ENCODE data around the gene HDDC3.

The HDDC3 gene

GRCh38 chr15:90953947-90954711 is 21.8 kb upstream of the HDDC3 start:
- DNase-seq, result no peak

GRCh38 chr15:90952901-90953677 is 20.7 kb upstream of the HDDC3 start:
- no peak for DNase-seq

GRCh38 chr15:90950676-90951075 is 18.3 kb upstream of the HDDC3 start:
- DNase-seq, result no peak

DNA sequence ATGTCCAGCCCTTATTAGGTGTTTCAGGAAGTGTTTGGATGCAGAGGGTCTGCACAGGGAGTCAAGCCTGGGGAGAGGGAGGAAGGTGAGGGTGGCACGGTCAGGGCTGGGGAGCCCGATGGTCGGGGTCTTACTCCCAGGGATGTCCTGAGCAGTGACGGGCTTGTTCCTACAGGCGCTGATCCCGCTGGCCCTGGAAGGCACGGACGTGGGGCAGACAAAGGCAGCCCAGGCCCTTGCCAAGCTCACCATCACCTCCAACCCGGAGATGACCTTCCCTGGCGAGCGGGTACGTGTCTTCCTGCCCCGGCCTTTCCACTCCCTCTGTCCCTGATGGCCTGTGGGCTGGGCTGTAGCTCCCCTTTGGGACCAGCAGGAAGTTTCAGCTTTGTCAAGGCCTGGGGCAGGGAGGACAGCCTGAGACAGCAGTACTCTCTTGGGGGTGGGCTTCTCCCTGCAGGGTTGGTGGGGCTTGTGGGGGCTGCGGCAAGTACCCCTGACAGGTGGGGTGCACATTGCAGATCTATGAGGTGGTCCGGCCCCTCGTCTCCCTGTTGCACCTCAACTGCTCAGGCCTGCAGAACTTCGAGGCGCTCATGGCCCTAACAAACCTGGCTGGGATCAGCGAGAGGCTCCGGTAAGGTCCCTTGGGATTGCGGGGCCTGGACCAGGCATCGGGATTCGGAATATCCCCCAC is 17.8 kb upstream of the HDDC3 start:
- no peak for DNase-seq

GRCh38 chr15:90948506-90948905 is 16.2 kb upstream of the HDDC3 start:
- DNase-seq, result no peak

DNA sequence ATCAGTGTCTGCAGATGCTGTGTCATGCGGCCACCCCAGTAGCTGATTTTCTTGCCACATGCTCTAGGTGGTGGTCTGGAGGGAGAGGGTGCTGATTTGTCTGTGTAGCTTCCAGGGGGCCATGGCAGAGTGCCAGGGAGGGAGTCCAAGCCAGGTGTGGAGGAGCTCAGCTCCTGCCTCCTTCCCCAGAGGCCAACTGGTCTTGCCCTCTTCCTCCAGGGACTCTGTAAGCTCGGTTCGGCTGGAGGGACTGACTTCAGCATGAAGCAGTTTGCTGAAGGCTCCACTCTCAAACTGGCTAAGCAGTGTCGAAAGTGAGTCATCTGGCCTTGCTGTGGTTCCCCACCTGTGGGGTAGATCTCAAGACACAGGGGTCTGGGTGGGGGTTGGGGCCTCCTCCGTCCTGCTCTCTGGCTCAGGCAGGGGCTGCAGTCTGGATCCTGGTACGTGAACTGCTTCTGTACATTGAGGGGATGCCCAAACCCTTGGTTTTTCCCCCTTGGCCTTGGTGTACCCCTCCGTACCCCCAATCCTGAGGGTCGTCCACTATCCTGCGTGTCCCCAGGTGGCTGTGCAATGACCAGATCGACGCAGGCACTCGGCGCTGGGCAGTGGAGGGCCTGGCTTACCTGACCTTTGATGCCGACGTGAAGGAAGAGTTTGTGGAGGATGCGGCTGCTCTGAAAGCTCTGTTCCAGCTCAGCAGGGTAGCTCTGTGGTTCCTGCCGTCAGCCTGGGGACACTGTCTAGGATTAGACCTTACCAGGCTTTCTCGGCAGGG is 15.4 kb upstream of the HDDC3 start:
- no peak for DNase-seq

GRCh38 chr15:90946941-90947576 is 14.7 kb upstream of the HDDC3 start:
- no peak for DNase-seq

- DNase-seq, result no peak
Observed at GRCh38 chr15:90946538-90946937, 14.2 kb upstream of the HDDC3 start.

GRCh38 chr15:90945091-90945490 is 12.7 kb upstream of the HDDC3 start:
- DNase-seq, result no peak

GRCh38 chr15:90942354-90943120 is 10.2 kb upstream of the HDDC3 start:
- DNase-seq, result no peak

- DNase-seq, result no peak
Observed at GRCh38 chr15:90941038-90941437, 8.7 kb upstream of the HDDC3 start.

- no peak for DNase-seq
Observed at GRCh38 chr15:90939756-90940155, 7.4 kb upstream of the HDDC3 start.

DNA sequence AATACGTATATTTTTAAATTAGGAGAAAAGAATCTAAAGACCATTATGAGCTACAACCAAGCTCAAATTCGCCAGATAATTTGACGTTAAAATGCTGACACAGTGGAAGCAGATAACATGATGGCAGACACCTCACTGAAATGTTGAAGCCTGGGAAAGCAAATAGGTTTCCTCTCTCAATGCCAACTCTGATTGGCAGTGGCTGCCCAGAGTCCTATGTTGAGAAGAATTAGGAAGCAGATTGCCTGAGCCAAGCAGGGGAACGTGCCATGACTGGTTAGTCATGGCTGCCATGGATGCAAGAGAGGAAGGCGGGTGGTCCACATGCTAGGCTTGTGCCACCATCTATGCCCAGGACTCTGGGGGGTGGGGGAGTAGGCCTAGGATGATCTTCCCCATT is 5.9 kb upstream of the HDDC3 start:
- DNase-seq, result no peak

- no peak for DNase-seq
Observed at GRCh38 chr15:90936823-90937222, 4.5 kb upstream of the HDDC3 start.

DNA sequence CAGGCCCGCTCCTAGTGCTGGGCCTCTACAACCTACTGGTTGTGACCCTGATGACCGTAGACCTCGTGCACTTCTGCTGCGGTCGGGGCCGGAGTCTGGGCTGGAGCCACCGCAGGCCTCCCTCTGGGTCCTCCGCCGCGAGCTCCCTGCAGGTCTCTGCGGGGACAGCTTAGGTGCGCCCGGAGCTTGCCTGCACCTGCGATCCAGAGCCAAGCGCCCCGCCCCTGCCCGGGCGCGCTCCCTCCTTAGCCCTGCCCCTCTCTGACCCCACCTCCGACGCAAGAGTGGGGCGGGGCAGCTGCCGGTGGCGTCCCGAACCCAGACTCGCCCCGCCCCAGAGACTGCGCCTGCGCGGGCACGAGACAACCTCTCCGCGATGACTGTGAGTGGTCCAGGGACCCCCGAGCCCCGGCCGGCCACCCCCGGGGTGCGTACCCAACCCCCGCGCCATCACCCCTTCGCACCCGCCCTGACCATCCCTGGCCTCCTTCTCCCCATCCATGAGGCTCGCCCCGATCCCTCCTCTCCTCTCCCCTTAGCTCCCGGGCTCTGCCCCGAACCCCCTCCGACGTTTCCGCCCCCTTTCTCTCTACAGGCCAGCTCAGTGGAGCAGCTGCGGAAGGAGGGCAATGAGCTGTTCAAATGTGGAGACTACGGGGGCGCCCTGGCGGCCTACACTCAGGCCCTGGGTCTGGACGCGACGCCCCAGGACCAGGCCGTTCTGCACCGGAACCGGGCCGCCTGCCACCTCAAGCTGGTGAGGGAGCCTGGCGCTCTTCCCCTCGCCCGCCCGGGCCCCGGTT is 2.8 kb upstream of the HDDC3 start, which contains the start of gene UNC45A:
UNC45A (plus strand) TSS at position 337 of the 803 bp plus-strand sequence; CDS start at position 377, 40 bp downstream.
- peak; percentile 92 for DNase-seq

- peak; percentile 85 for DNase-seq
Observed at GRCh38 chr15:90934256-90934948, 2.1 kb upstream of the HDDC3 start.

- DNase-seq, result no peak
Observed at GRCh38 chr15:90933301-90933700, 952 bp upstream of the HDDC3 start.

DNA sequence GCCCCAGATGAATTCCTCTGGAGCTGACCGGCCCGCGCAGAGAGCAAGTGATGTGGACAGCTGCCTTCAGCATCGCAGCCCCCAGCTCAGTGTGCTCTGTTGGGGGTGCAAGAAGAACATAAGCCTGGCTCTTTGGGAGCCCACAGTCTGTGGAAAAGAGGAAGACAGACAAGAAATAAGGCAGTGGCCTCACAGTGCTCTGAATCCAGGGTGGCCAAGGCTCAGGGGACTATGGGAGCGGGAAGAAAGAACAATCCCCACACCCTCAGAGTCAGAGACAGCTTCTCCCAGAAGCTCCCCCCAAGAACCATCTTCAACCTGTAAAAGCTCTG is 277 bp upstream of the HDDC3 start:
- DNase-seq, result no peak

DNA sequence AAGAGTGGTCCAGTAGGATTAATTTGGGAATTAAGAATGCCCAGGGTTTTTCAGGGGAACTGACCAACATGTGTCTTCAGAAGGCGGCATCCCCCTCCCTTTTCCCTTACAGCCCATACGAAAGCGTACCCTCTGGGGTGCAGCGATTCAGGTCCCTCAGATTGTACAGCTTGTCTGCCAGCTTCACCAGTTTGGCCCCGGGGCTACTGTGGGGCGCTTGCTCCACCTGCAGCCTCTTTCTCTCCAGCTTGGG is 848 bp downstream of the HDDC3 start:
- DNase-seq, result no peak

- DNase-seq, result peak; percentile 1
Observed at GRCh38 chr15:90930861-90931574, 1.3 kb downstream of the HDDC3 start.

All from NCI-H1436 (cell line).